Neural cell (in vitro differentiated cells): ENCODE measurements around the gene COG7. TPM values are rescaled to one million over a fixed set of nuclear protein-coding genes. Genes with fewer than 3 reads are reported as not detected.

ENCODE experiments used
- H2AFZ ChIP-seq: fragments of 200-600, 300-800 bp; sonication (generic), shearing (Covaris generic); 2 replicates; pipeline ENCODE4 v1.6.0; 2014; ENCODE audit warnings: low read depth, mild to moderate bottlenecking, antibody characterized with exemption, low read length, moderate library complexity
- H3F3A ChIP-seq: fragments of 200-600 bp; shearing (Covaris generic); 2 replicates; pipeline ENCODE4 v1.6.1; 2016; ENCODE audit warnings: mild to moderate bottlenecking, moderate library complexity, mixed read lengths, antibody characterized with exemption, low read length; ENCODE audit not compliant: insufficient read depth, poor library complexity, severe bottlenecking
- H3K27ac ChIP-seq: fragments of 200-600, 300-800 bp; sonication (generic), shearing (Covaris generic); 2 replicates; pipeline ENCODE4 v1.5.1; 2014; ENCODE audit warnings: mild to moderate bottlenecking, low read length, moderate library complexity
- H3K27me3 ChIP-seq: fragments of 300-800, 200-600 bp; sonication (generic), shearing (Covaris generic); 2 replicates; pipeline ENCODE4 v1.6.0; 2014; ENCODE audit warnings: mild to moderate bottlenecking, low read depth, low read length, moderate library complexity; ENCODE audit not compliant: insufficient read depth
- H3K36me3 ChIP-seq: fragments of 300-800, 200-600 bp; sonication (generic), shearing (Covaris generic); 2 replicates; pipeline ENCODE4 v1.5.1; 2014; ENCODE audit warnings: mild to moderate bottlenecking, antibody characterized with exemption, low read length, moderate library complexity; ENCODE audit not compliant: insufficient read depth
- H3K4me2 ChIP-seq: fragments of 300-800, 200-600 bp; sonication (generic), shearing (Covaris generic); 2 replicates; pipeline ENCODE4 v1.6.0; 2014; ENCODE audit warnings: mild to moderate bottlenecking, low read length
- H3K4me3 ChIP-seq: fragments of 300-800, 200-600 bp; sonication (generic), shearing (Covaris generic); 2 replicates; pipeline ENCODE4 v1.5.1; 2014; ENCODE audit warnings: mild to moderate bottlenecking, low read length, moderate library complexity
- H3K79me2 ChIP-seq: fragments of 200-600 bp; shearing (Covaris generic); replicated peaks from 2 replicates; pipeline ENCODE4 v1.6.0; 2014; ENCODE audit warnings: mild to moderate bottlenecking, low read length, moderate library complexity; ENCODE audit not compliant: insufficient read depth
- H3K9ac ChIP-seq: fragments of 300-800, 200-600 bp; sonication (generic), shearing (Covaris generic); 2 replicates; pipeline ENCODE4 v1.6.1; 2016; ENCODE audit warnings: mild to moderate bottlenecking, low read length, mixed read lengths
- H3K9me2 ChIP-seq: fragments of 200-600 bp; shearing (Covaris generic); 2 replicates; pipeline ENCODE4 v1.6.1; 2016; ENCODE audit warnings: mild to moderate bottlenecking, low read length, mixed read lengths; ENCODE audit not compliant: insufficient read depth
- H3K9me3 ChIP-seq: fragments of 200-600, 300-800 bp; sonication (generic), shearing (Covaris generic); 2 replicates; pipeline ENCODE4 v1.6.1; 2016; ENCODE audit warnings: mild to moderate bottlenecking, mixed run types, low read length, moderate library complexity, mixed read lengths
- H4K20me1 ChIP-seq: fragments of 200-600 bp; shearing (Covaris generic); 2 replicates; pipeline ENCODE4 v1.6.1; 2016; ENCODE audit warnings: mild to moderate bottlenecking, mixed run types; ENCODE audit not compliant: insufficient read depth
- EP300 ChIP-seq: fragments of 450-650 bp; conservative IDR thresholded peaks from 2 replicates; pipeline ENCODE4 v1.6.1; 2014; ENCODE audit warnings: antibody characterized with exemption, mild to moderate bottlenecking, moderate library complexity; ENCODE audit not compliant: poor library complexity, severe bottlenecking
- EZH2 ChIP-seq: fragments of 200-600, 300-800 bp; shearing (Covaris generic), sonication (generic); IDR thresholded peaks from 2 replicates; pipeline ENCODE4 v1.6.1; 2014; ENCODE audit warnings: antibody characterized with exemption, low read length, borderline replicate concordance, mild to moderate bottlenecking; ENCODE audit not compliant: insufficient read depth, poor library complexity, severe bottlenecking
- MXI1 ChIP-seq: fragments of 450-650 bp; conservative IDR thresholded peaks from 2 replicates; pipeline ENCODE4 v1.6.1; 2014; ENCODE audit warnings: antibody characterized with exemption, mild to moderate bottlenecking; ENCODE audit not compliant: poor library complexity, severe bottlenecking
- POLR2AphosphoS5 ChIP-seq: IDR thresholded peaks from 2 replicates; pipeline ENCODE4 v1.6.1; 2012
- RAD21 ChIP-seq: fragments of 450-650 bp; conservative IDR thresholded peaks from 2 replicates; pipeline ENCODE4 v1.6.1; 2014; ENCODE audit warnings: antibody characterized with exemption, mild to moderate bottlenecking, moderate library complexity
- SMC3 ChIP-seq: fragments of 450-650 bp; conservative IDR thresholded peaks from 2 replicates; pipeline ENCODE4 v1.6.1; 2014; ENCODE audit warnings: antibody characterized with exemption, mild to moderate bottlenecking, moderate library complexity; ENCODE audit not compliant: poor library complexity
- TAF1 ChIP-seq: IDR thresholded peaks from 2 replicates; pipeline ENCODE4 v1.6.1; 2012; ENCODE audit warnings: low read depth
- polyA plus RNA-seq: library from polyadenylated mRNA; depleted of rRNA; stranded (reverse); fragments of >200 nt; gene quantifications from 2 replicates; pipeline ENCODE4 v1.2.3, GENCODE V29; 2014
- TF ChIP-seq, protein P1 (sequence below): fragments of 450-650 bp; IDR thresholded peaks from 2 replicates; pipeline ENCODE4 v1.5.1; 2014; ENCODE audit warnings: antibody characterized with exemption, mild to moderate bottlenecking, moderate library complexity; ENCODE audit not compliant: poor library complexity, severe bottlenecking
- TF ChIP-seq, protein P2 (sequence below): IDR thresholded peaks from 2 replicates; pipeline ENCODE4 v1.6.1; 2012; ENCODE audit warnings: borderline replicate concordance

Gene COG7
- polyA plus RNA-seq, 1 donor from 2014 or later = 16.2 TPM

DNA sequence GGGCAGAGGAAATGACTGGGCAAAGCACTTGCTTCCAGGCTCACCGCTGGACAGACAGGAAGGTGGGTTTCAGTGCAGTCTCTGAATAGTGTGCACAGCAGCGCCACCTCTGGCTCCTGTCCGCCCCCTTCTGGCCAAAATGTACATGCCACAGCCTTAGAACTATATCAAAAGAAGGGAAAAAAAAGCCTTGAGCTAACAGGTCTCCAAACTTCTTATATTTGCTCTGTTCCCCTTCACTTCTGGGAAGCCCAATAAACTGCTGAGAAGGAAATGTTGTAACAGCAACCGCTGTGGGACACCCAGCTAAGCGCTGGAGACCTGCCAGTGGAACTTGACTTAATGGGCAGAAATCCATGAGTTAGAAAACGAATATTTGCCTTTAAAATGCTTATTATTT is 17.5 kb downstream of the COG7 start:
- H2AFZ ChIP-seq = no peak overlapping the region
- H3K9me3 ChIP-seq = no peaks in the 10 kb centered on the region
- H3K9ac ChIP-seq = no peak overlapping the region
- no peaks in the 10 kb centered on the region for H3K36me3 ChIP-seq
- H3K79me2 ChIP-seq = no peaks in the 10 kb centered on the region
- no peak overlapping the region for H3K27ac ChIP-seq
- no peaks in the 10 kb centered on the region for H3F3A ChIP-seq
- H3K9me2 ChIP-seq = no peaks in the 10 kb centered on the region
- no peaks in the 10 kb centered on the region for H4K20me1 ChIP-seq
- no peak overlapping the region for H3K4me3 ChIP-seq
- H3K4me2 ChIP-seq = no peak overlapping the region
- H3K27me3 ChIP-seq = no peaks in the 10 kb centered on the region
- TF ChIP-seq SMC3 (peak; percentile 49), EP300 (no peak), POLR2AphosphoS5 (no peak), RAD21 (peak; percentile 36), MXI1 (no peak)
- TF ChIP-seq, protein P1, sequence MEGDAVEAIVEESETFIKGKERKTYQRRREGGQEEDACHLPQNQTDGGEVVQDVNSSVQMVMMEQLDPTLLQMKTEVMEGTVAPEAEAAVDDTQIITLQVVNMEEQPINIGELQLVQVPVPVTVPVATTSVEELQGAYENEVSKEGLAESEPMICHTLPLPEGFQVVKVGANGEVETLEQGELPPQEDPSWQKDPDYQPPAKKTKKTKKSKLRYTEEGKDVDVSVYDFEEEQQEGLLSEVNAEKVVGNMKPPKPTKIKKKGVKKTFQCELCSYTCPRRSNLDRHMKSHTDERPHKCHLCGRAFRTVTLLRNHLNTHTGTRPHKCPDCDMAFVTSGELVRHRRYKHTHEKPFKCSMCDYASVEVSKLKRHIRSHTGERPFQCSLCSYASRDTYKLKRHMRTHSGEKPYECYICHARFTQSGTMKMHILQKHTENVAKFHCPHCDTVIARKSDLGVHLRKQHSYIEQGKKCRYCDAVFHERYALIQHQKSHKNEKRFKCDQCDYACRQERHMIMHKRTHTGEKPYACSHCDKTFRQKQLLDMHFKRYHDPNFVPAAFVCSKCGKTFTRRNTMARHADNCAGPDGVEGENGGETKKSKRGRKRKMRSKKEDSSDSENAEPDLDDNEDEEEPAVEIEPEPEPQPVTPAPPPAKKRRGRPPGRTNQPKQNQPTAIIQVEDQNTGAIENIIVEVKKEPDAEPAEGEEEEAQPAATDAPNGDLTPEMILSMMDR = peak; percentile 61

DNA sequence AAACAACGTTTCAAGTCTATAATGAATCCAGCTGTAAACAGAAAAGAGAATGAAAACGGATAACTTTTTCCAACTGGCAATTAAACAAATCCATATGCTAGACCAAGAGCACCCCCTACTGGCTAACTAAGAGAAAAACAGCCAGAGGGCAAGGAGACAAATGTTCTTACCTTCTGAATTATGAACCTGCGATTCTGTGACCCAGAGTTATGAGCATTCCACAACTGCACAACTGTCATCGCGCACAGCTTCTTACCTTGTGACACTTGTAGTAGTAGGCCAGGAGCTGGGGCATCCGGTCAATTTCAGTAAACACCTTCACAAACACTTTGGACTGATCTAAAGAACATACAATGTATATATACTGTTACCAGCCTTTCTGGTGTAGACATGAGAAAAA is 18.6 kb downstream of the COG7 start:
- no peak overlapping the region for H3K9ac ChIP-seq
- H3K79me2 ChIP-seq = no peaks in the 10 kb centered on the region
- H3K27me3 ChIP-seq = no peaks in the 10 kb centered on the region
- no peak overlapping the region for H3K27ac ChIP-seq
- TF ChIP-seq EP300 (no peak), SMC3 (peak; percentile 79), TAF1 (no peak), EZH2 (no peak), RAD21 (peak; percentile 89)
- TF ChIP-seq, protein P2, sequence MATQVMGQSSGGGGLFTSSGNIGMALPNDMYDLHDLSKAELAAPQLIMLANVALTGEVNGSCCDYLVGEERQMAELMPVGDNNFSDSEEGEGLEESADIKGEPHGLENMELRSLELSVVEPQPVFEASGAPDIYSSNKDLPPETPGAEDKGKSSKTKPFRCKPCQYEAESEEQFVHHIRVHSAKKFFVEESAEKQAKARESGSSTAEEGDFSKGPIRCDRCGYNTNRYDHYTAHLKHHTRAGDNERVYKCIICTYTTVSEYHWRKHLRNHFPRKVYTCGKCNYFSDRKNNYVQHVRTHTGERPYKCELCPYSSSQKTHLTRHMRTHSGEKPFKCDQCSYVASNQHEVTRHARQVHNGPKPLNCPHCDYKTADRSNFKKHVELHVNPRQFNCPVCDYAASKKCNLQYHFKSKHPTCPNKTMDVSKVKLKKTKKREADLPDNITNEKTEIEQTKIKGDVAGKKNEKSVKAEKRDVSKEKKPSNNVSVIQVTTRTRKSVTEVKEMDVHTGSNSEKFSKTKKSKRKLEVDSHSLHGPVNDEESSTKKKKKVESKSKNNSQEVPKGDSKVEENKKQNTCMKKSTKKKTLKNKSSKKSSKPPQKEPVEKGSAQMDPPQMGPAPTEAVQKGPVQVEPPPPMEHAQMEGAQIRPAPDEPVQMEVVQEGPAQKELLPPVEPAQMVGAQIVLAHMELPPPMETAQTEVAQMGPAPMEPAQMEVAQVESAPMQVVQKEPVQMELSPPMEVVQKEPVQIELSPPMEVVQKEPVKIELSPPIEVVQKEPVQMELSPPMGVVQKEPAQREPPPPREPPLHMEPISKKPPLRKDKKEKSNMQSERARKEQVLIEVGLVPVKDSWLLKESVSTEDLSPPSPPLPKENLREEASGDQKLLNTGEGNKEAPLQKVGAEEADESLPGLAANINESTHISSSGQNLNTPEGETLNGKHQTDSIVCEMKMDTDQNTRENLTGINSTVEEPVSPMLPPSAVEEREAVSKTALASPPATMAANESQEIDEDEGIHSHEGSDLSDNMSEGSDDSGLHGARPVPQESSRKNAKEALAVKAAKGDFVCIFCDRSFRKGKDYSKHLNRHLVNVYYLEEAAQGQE = no peak
- TF ChIP-seq, protein P1 = peak; percentile 88
- no peaks in the 10 kb centered on the region for H4K20me1 ChIP-seq
- H3K4me2 ChIP-seq = no peak overlapping the region
- no peaks in the 10 kb centered on the region for H3F3A ChIP-seq
- no peaks in the 10 kb centered on the region for H3K9me2 ChIP-seq
- H3K9me3 ChIP-seq = no peaks in the 10 kb centered on the region
- no peaks in the 10 kb centered on the region for H3K36me3 ChIP-seq
- no peak overlapping the region for H3K4me3 ChIP-seq
- H2AFZ ChIP-seq = no peak overlapping the region
